T-helper 17 cell (primary cell): ENCODE data around the gene NFYC. TPM values are rescaled to one million over a fixed set of nuclear protein-coding genes. Genes with fewer than 3 reads are reported as not detected.

Experiments used
- ATAC-seq: fragments of 150-1000 bp; cut with Tn5 transposase; 2 replicates; pipeline ENCODE4 v1.10.0; 2021; ENCODE audit warnings: mild to moderate bottlenecking, moderate library complexity
- DNase-seq, 3 donors: peaks; one replicate each; pipeline versions ENCODE4 v3.0.0 to v3.0.0-alpha.2; 2020 to 2021
- H3K9me3 ChIP-seq: one replicate; pipeline ENCODE4 v1.7.0; 2013; ENCODE audit warnings: low read length, mild to moderate bottlenecking; ENCODE audit not compliant: control insufficient read depth, poor library complexity, severe bottlenecking
- H3K27ac Mint-ChIP-seq: one replicate; pipeline ENCODE4 v1.8.0; 2022; ENCODE audit warnings: mild to moderate bottlenecking, moderate library complexity, mixed read lengths
- H3K27me3 Mint-ChIP-seq: one replicate; pipeline ENCODE4 v1.8.0; 2022; ENCODE audit warnings: mixed read lengths
- H3K36me3 Mint-ChIP-seq: one replicate; pipeline ENCODE4 v1.8.0; 2022; ENCODE audit warnings: low read depth, mixed read lengths
- H3K4me1 Mint-ChIP-seq: one replicate; pipeline ENCODE4 v1.8.0; 2022; ENCODE audit warnings: mild to moderate bottlenecking, mixed read lengths
- H3K4me3 Mint-ChIP-seq: one replicate; pipeline ENCODE4 v1.8.0; 2022; ENCODE audit warnings: mild to moderate bottlenecking, moderate library complexity, mixed read lengths
- total RNA-seq, 4 donors: library from RNA in 2 of 4; stranded (reverse) in 2 of 4; gene quantifications; one replicate each; pipeline ENCODE4 v1.2.3 and lab custom pipeline; 2022 to 2026

Gene NFYC
- total RNA-seq, 2 donors from 2014 or later = 42.3 to 45.7 TPM

- ATAC-seq = no peak
- H3K4me1 Mint-ChIP-seq = peaks cover 14% of the 10 kb centered on the region
- H3K36me3 Mint-ChIP-seq = peaks cover 4% of the 10 kb centered on the region
- H3K27ac Mint-ChIP-seq = no peak overlapping the region
- no peak overlapping the region for H3K4me3 Mint-ChIP-seq
- DNase-seq = no peak
- H3K9me3 ChIP-seq = no peaks in the 10 kb centered on the region
- peaks cover 8% of the 10 kb centered on the region for H3K27me3 Mint-ChIP-seq
Observed at GRCh38 chr1:40658751-40659648, 32.5 kb upstream of the NFYC start.

GRCh38 chr1:40659649-40659947, 31.9 kb upstream of the NFYC start:
- H3K27me3 Mint-ChIP-seq = peaks cover 4% of the 10 kb centered on the region
- ATAC-seq (no peak), DNase-seq (no peak)
- H3K36me3 Mint-ChIP-seq = peaks cover under 1% of the 10 kb centered on the region
- H3K4me3 Mint-ChIP-seq = no peak overlapping the region
- H3K27ac Mint-ChIP-seq = no peak overlapping the region
- no peaks in the 10 kb centered on the region for H3K9me3 ChIP-seq
- H3K4me1 Mint-ChIP-seq = peaks cover 10% of the 10 kb centered on the region

DNA sequence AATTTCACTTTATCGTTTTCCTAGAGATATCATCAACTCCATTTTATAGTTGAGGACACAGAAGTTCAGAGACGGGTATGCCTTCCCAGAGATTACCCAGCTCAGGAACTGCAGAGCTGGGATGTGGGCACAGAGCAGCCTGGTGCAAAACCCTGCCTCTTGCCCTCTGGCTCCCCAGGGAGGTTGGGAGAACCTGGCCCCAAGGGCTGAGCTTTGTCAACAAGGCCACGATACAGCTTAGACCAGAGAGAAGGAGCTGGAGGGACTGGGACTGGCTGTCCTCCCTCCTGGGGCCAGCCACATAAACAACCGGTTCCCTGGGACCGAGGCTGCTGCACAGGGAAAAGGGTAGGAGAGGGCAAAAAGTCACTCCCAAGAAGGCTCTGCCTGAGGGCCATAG, 29.8 kb upstream of the NFYC start:
- no peaks in the 10 kb centered on the region for H3K36me3 Mint-ChIP-seq
- no peaks in the 10 kb centered on the region for H3K9me3 ChIP-seq
- no peaks in the 10 kb centered on the region for H3K27me3 Mint-ChIP-seq
- H3K4me3 Mint-ChIP-seq = no peak overlapping the region
- H3K4me1 Mint-ChIP-seq = peaks cover 10% of the 10 kb centered on the region
- H3K27ac Mint-ChIP-seq = no peak overlapping the region
- DNase-seq (no peak), ATAC-seq (no peak)

- H3K36me3 Mint-ChIP-seq = no peaks in the 10 kb centered on the region
- ATAC-seq = no peak
Observed at GRCh38 chr1:40662151-40662550, 29.4 kb upstream of the NFYC start.

DNA sequence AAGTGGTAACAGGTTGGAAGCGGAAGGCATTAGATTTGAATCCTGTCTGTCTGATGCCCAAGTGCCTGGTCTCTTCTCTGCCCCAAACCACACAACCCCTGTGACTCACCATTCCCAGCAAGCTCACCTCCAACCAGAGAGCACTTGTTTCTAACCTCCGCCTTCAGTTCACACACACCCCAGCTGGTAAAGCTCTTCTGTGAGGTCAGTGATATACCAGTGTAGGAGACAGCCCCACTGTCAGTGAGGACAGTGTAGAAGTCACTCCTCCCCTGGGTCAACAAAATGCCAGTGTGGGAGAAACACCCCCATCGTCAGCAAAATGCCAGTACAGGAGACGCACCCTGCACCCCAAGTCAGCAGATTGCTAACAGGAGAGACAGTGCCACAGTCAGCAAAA, 28.6 kb upstream of the NFYC start:
- Mint-ChIP-seq H3K4me3 (no peak overlapping the region), H3K4me1 (peaks cover 10% of the 10 kb centered on the region), H3K27ac (no peak overlapping the region), H3K27me3 (no peaks in the 10 kb centered on the region), H3K36me3 (no peaks in the 10 kb centered on the region)
- H3K9me3 ChIP-seq = no peaks in the 10 kb centered on the region
- DNase-seq (no peak), ATAC-seq (no peak)

More at GRCh38 chr1:40662151-40662550, 29.4 kb upstream of the NFYC start:
- H3K27me3 Mint-ChIP-seq = no peaks in the 10 kb centered on the region
- no peaks in the 10 kb centered on the region for H3K9me3 ChIP-seq
- no peak for DNase-seq
- no peak overlapping the region for H3K27ac Mint-ChIP-seq
- peaks cover 10% of the 10 kb centered on the region for H3K4me1 Mint-ChIP-seq
- no peak overlapping the region for H3K4me3 Mint-ChIP-seq

DNA sequence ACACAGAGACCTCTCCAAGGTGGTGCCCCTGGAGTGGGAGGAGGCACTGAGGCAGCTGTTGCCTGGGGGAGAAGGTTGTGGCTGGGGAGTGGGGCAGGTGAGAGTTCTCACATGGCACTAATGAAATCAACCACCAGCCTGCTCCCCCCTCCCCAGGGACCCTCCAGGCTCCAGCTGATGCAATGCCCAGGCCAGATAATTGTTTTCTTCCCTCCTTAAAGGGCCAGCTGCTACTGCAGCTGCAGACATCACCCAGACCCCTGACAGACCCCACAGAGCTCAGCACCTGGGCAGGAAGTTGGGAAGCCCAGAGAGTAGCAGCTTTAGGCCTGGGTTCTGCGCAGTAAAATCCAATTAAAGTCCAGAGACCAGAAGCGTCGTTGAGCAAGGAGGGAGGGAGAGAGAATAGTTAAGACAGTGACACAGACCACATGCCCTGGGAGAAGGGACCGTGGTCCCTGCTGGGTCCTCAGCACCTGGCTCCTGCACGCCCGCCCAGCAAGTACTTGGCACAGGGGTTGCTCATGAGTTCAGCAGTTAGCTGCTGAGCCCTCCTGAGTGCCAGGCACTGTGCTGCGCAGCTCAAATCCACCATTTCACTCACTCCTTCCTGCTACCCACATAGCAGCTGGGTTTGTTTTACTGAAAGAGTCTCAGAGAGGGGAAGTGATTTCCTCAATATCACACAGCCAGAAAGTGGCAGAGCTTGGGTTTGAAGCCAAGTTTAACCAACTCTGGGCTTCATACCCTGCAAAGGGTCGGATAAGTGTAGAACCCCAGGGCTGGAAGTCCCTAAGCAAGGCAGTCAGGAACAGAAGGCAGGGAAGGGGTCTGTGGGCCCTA, 28.0 kb upstream of the NFYC start:
- Mint-ChIP-seq H3K4me3 (no peak overlapping the region), H3K27ac (peak overlapping the region; percentile 37), H3K4me1 (peaks cover 11% of the 10 kb centered on the region), H3K27me3 (no peaks in the 10 kb centered on the region), H3K36me3 (no peaks in the 10 kb centered on the region)
- no peak for ATAC-seq
- no peaks in the 10 kb centered on the region for H3K9me3 ChIP-seq
- no peak for DNase-seq

GRCh38 chr1:40664167-40664537, 27.4 kb upstream of the NFYC start:
- H3K9me3 ChIP-seq = no peaks in the 10 kb centered on the region
- H3K27me3 Mint-ChIP-seq = no peaks in the 10 kb centered on the region
- no peak for DNase-seq
- peak overlapping the region; percentile 37 for H3K27ac Mint-ChIP-seq
- no peaks in the 10 kb centered on the region for H3K36me3 Mint-ChIP-seq
- H3K4me1 Mint-ChIP-seq = peaks cover 14% of the 10 kb centered on the region
- no peak overlapping the region for H3K4me3 Mint-ChIP-seq
- no peak for ATAC-seq

DNA sequence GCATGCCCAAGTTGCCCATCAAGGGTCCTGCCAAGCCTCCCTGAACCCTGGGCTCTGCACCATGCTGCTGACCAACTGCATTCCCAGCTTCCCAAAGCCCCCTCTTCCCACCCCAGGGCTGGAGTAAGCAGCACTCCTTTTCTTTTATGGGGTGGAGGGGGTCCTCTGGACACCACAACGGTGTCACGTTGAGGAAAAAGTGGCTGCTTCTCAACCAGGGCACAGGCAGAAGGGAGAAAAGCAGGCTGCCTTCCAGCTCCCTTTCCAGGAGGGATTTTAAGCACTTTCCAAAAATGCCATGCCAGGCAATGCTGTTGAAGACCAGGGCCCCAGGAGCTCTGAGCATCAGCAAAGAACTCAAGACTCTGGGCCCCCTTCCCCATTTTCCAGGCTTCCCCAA, 26.7 kb upstream of the NFYC start:
- ATAC-seq (no peak), DNase-seq (no peak)
- no peaks in the 10 kb centered on the region for H3K36me3 Mint-ChIP-seq
- no peak overlapping the region for H3K27ac Mint-ChIP-seq
- peaks cover 14% of the 10 kb centered on the region for H3K4me1 Mint-ChIP-seq
- H3K9me3 ChIP-seq = no peaks in the 10 kb centered on the region
- H3K4me3 Mint-ChIP-seq = peak overlapping the region; percentile 87
- no peaks in the 10 kb centered on the region for H3K27me3 Mint-ChIP-seq

GRCh38 chr1:40665335-40666171, 26.0 kb upstream of the NFYC start, which contains the start of gene RIMS3:
Gene RIMS3, minus strand, starts transcription at chr1:40665682. Its CDS starts 23,757 bp downstream, at chr1:40641925.
- no peaks in the 10 kb centered on the region for H3K9me3 ChIP-seq
- Mint-ChIP-seq H3K36me3 (no peaks in the 10 kb centered on the region), H3K27me3 (no peaks in the 10 kb centered on the region), H3K27ac (peak within 1 kb of the TSS; percentile 87), H3K4me3 (peak within 1 kb of the TSS; percentile 90), H3K4me1 (peaks cover 14% of the 10 kb centered on the region)
- DNase-seq (peak; percentile 76 to 83 (median 83)), ATAC-seq (peak; percentile 86)

DNA sequence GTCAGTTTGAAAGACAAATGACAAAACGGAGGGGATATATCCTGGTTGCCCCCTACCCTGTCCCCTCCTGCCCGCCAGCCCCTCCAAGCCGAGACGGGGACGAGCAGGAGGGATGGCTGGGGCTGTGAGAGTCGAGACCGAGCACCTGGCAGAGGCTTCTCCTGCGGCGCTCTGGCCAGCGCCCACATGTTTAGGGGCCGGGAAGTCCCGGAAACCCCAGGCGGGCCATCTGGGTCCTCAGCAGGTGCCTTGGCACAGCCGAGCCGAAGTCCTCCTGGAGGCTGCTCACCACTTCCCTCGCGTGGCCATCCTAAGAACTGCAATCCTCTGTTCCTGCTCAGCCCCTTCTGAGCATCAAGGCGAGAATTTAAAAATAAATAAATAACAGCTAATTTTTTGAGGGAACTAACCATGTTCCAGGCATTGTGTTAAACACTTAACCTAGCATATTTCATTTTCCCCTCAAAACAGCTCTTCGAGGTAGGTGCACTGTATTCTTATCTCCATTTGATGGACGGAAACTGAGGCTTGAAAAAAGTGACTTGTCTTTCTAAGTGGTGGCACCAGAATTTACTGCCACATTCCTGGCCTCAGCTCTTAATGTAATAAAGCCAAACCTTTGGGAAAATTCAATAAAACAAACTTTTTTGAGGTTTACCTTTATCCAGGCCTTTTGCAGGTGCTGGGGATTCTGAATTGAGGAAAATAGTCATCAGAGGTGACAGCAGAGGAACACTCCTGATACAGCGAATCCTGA, 22.6 kb upstream of the NFYC start:
- Mint-ChIP-seq H3K36me3 (no peaks in the 10 kb centered on the region), H3K4me1 (peaks cover 7% of the 10 kb centered on the region), H3K27ac (no peak overlapping the region), H3K27me3 (peaks cover 5% of the 10 kb centered on the region), H3K4me3 (peak overlapping the region; percentile 41)
- ATAC-seq (peak; percentile 79), DNase-seq (peak; percentile 74 to 78 (median 76))
- H3K9me3 ChIP-seq = no peaks in the 10 kb centered on the region

DNA sequence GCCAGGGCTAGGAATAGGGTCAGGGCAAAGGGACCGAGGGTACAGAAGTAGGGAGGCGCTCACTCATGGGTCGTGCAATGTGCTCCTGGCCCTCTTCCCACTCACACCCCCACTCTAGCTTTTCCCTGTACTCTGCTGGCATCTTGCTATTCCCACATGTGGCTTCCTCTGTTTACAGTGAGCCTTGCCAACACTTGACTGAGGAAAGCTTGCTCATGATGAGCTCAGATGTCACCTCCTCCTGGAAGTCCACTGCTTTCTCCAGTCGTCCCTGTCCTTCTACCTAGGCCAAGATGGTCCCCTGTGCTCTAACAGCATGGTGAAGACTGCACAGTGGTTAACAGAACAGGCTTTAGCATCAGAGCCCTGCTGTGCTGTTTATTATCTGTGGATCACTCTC, 18.1 kb upstream of the NFYC start:
- Mint-ChIP-seq H3K27ac (no peak overlapping the region), H3K36me3 (no peaks in the 10 kb centered on the region), H3K4me1 (peaks cover 4% of the 10 kb centered on the region), H3K27me3 (peaks cover 5% of the 10 kb centered on the region), H3K4me3 (no peak overlapping the region)
- ATAC-seq = no peak
- no peaks in the 10 kb centered on the region for H3K9me3 ChIP-seq
- DNase-seq = no peak

GRCh38 chr1:40676501-40676900, 15.0 kb upstream of the NFYC start:
- DNase-seq = no peak
- Mint-ChIP-seq H3K27me3 (peaks cover 5% of the 10 kb centered on the region), H3K36me3 (peaks cover 4% of the 10 kb centered on the region), H3K4me1 (peaks cover 5% of the 10 kb centered on the region), H3K4me3 (no peak overlapping the region), H3K27ac (no peak overlapping the region)
- ATAC-seq = no peak
- no peaks in the 10 kb centered on the region for H3K9me3 ChIP-seq
